Measurements from ENCODE around the gene CLEC4A. TPM values are rescaled to one million over a fixed set of nuclear protein-coding genes. Genes with fewer than 3 reads are reported as not detected.

The CLEC4A gene
- 1 to 10 TPM in 3 of 4 donors, under 1 TPM in 1; 0.49 to 3.4 (median 2.2) TPM for total RNA-seq
- 1 to 10 TPM; 3.7 to 5.5 (median 4.8) TPM for polyA plus RNA-seq

- WGBS, 2 donors, result 50 to 84% methylated on average over 5 of the region's 5 CpGs
- Histone ChIP-seq H3K27me3 (no peaks in the 10 kb centered on the region), H3K27ac (no peak within 1 kb of the TSS), H3K4me3 (peak within 1 kb of the TSS in 1 of 4 donors; percentile 6), H3K4me1 (no peaks in the 10 kb centered on the region), H3K36me3 (no peaks in the 10 kb centered on the region), H3K9me3 (no peaks in the 10 kb centered on the region)
- DNase-seq, result no peak
- TF ChIP-seq CTCF (IDR thresholded peaks at IDR 0.05) (no peak), POLR2A (IDR thresholded peaks at IDR 0.05) (no peak), EP300 (IDR thresholded peaks at IDR 0.05) (no peak), POLR2AphosphoS5 (IDR thresholded peaks at IDR 0.05) (no peak)
- intact Hi-C loops (cut with DNase I), result no loop called here
Measured at GRCh38 chr12:8123124-8123912, at the start of gene CLEC4A. TSS of gene CLEC4A (plus strand) at chr12:8123617. CDS start at chr12:8123879, 262 bp downstream.

DNA sequence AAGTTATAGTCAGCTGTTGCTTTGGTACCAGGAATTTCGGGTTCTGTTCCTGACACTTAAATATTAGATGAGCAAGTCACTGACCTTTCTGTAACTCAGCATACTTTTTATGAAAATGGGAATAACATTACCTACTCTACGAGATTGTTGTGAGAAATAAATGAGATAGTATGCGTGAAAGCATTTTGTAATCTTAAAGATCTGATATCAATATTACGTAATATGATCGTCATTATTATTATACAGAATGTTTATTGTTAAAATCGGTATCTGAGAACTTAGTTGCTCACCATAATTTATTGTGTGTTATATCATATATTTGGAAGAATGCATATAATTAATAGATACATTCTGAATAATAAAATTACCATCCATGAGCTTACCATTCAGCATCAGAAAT lies 47.5 kb upstream of the CLEC4A start:
- no peak overlapping the region for H3K27ac ChIP-seq
- WGBS, 2 donors, result 88 to 90% methylated on average over 6 of the region's 6 CpGs
- no peaks in the 10 kb centered on the region for H3K27me3 ChIP-seq
- intact Hi-C loops (cut with DNase I), result no loop called here
- no peak for TF ChIP-seq EP300 (IDR thresholded peaks at IDR 0.05)
- no peak for TF ChIP-seq POLR2AphosphoS5 (IDR thresholded peaks at IDR 0.05)
- TF ChIP-seq POLR2A (IDR thresholded peaks at IDR 0.05), result no peak
- TF ChIP-seq CTCF (IDR thresholded peaks at IDR 0.05), result no peak
- no peaks in the 10 kb centered on the region for H3K36me3 ChIP-seq
- no peaks in the 10 kb centered on the region for H3K9me3 ChIP-seq
- no peak for DNase-seq
- H3K4me1 ChIP-seq, result peaks cover 0 to 6% (median 3%) of the 10 kb centered on the region in 4 donors
- no peak overlapping the region for H3K4me3 ChIP-seq

DNA sequence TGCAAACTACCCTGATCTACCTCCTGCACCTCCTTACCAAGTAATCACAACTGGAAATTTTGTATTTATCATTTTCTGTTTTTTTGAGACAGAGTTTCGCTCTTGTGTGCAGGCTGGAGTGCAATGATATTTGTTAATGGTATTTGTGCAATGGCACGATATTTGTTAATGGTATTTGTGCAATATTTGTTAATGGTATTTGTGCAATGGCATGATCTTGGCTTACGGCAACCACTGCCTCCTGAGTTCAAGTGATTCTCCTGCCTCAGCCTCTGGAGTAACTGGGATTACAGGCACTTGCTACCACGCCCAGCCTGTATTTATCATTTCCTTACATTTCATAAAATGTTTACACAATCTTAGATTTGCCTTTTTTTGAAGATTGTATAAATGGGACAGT lies 47.1 kb upstream of the CLEC4A start:
- Histone ChIP-seq H3K4me3 (no peak overlapping the region), H3K27me3 (no peaks in the 10 kb centered on the region), H3K27ac (no peak overlapping the region), H3K36me3 (no peaks in the 10 kb centered on the region), H3K4me1 (peaks cover 0 to 10% (median 7%) of the 10 kb centered on the region in 4 donors), H3K9me3 (no peaks in the 10 kb centered on the region)
- intact Hi-C loops (cut with DNase I), result no loop called here
- WGBS, 2 donors, result 79 to 85% methylated on average over 4 of the region's 4 CpGs
- DNase-seq, result no peak
- TF ChIP-seq EP300 (IDR thresholded peaks at IDR 0.05) (no peak), POLR2AphosphoS5 (IDR thresholded peaks at IDR 0.05) (no peak), CTCF (IDR thresholded peaks at IDR 0.05) (no peak), POLR2A (IDR thresholded peaks at IDR 0.05) (no peak)

DNA sequence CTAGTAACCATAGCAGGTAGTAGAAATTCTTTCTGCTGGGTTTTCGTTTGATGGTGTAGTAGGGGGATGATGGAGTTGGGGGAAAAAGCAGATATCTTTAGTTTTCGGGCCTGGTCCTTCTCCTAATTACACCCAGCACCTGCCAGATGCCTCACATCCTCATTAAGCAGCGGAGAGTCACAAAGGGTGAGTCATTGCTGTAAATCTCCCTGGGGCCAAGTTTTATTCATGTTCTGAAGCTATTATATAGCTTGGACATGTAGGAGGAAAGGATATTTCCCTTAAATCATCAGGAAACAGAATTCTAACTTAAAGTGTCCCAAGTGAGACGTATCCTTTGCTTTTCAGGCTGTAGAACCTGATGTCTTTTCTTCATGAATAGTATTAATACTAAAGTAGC lies 46.2 kb upstream of the CLEC4A start:
- peaks cover 0 to 12% (median 8%) of the 10 kb centered on the region in 4 donors for H3K4me1 ChIP-seq
- H3K9me3 ChIP-seq, result no peaks in the 10 kb centered on the region
- WGBS, 2 donors, result 31 to 50% methylated on average over 4 of the region's 4 CpGs
- TF ChIP-seq CTCF (IDR thresholded peaks at IDR 0.05) (no peak), EP300 (IDR thresholded peaks at IDR 0.05) (no peak), POLR2A (IDR thresholded peaks at IDR 0.05) (no peak), POLR2AphosphoS5 (IDR thresholded peaks at IDR 0.05) (no peak)
- intact Hi-C loops (cut with DNase I), result no loop called here
- no peaks in the 10 kb centered on the region for H3K36me3 ChIP-seq
- H3K27ac ChIP-seq, result no peak overlapping the region
- no peaks in the 10 kb centered on the region for H3K27me3 ChIP-seq
- no peak overlapping the region for H3K4me3 ChIP-seq
- DNase-seq, result no peak

All from sigmoid colon (tissue), 7 donors.